ENCODE data around the gene STIL. TPM values are rescaled to one million over a fixed set of nuclear protein-coding genes. Genes with fewer than 3 reads are reported as not detected.
"Not testable (repeated sequence)": the region's sequence is repeated elsewhere in the genome, so short reads cannot be mapped to it uniquely, and the experiment has no call there.

Gene STIL
- total RNA-seq (2014; rRNA removed; shearing (Covaris generic); ENCODE audit: low replicate concordance), result 16.6 and 40.5 TPM in 2 replicates

- DNase-seq (ENCODE audit: low read depth), result peak; percentile 99
- in situ Hi-C loops (cut with HindIII; ENCODE audit: low pct_unique_long_range_greater_than_20kb, low sequenced_read_pairs), result no loop called here
These were observed at the start of gene STIL for GRCh38 chr1:47313915-47314664. TSS of gene STIL (minus strand) at chr1:47314147. CDS start at chr1:47310319, 3,828 bp downstream.

DNA sequence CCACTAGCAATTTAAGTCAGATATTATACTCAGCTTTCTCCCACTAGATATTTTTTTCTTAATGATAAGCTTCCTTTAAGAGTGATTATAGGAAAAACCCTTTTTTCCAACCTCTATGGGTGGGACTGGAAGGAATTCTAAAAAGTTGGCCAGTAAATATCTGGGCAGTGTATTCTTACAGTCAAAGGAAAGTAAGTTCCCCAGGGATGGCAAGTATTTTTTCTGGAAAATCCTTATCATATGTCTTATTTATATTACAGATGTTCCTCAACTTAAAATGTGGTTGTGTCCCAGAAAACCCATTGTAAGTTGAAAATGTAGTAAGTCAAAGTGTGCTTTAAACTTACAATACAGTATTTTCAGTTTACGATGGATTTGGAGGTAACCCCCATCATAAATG is 48.9 kb upstream of the STIL start:
- no peak for DNase-seq (ENCODE audit: low read depth)
- in situ Hi-C loops (cut with HindIII; ENCODE audit: low pct_unique_long_range_greater_than_20kb, low sequenced_read_pairs), result no loop called here

DNA sequence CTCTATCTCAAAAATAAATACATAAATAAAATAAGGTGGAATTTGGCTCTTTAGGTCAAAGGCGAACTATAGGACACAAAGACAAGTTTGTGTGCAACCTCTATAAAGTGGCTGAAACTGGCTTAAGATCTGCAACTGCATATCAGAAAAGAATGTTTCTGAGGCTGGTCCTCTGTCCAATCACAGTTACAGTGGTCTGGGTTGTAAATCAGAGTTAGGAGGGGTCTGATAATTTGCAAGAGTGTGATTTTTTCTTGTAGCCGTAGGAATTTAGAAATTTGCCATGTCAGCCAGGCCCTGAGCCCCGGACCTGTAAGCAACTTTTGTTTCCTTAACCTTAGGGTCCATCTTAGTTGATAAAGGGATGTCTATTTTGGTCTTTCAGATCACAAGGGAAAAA is 47.4 kb upstream of the STIL start:
- in situ Hi-C loops (cut with HindIII; ENCODE audit: low pct_unique_long_range_greater_than_20kb, low sequenced_read_pairs), result no loop called here
- DNase-seq (ENCODE audit: low read depth), result no peak

DNA sequence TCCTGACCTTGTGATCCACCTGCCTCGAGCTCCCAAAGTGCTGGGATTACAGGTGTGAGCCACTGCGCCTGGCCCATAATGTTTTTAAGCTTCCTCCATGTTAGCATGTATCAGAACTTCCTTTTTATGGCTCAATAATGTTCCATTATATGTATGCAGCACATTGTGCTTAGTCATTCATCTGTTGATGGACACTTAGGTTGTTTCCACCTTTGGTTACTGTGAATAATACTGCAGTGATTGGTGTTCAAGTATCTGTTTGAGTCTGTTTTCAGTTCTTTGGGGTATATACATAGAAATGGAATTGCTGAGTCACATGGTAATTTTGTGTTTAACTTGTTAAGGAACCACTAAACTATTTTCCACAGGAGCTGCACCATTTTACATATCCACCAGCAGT is 37.4 kb upstream of the STIL start:
- in situ Hi-C loops (cut with HindIII; ENCODE audit: low pct_unique_long_range_greater_than_20kb, low sequenced_read_pairs), result no loop called here
- DNase-seq (ENCODE audit: low read depth), result peak; percentile 37

- DNase-seq (ENCODE audit: low read depth), result no peak
- in situ Hi-C loops (cut with HindIII; ENCODE audit: low pct_unique_long_range_greater_than_20kb, low sequenced_read_pairs), result no loop called here
These were observed 34.3 kb upstream of the STIL start for GRCh38 chr1:47348246-47348645.

- in situ Hi-C loops (cut with HindIII; ENCODE audit: low pct_unique_long_range_greater_than_20kb, low sequenced_read_pairs), result no loop called here
- DNase-seq (ENCODE audit: low read depth), result peak; percentile 51
These were observed 33.8 kb upstream of the STIL start for GRCh38 chr1:47347735-47348134.

DNA sequence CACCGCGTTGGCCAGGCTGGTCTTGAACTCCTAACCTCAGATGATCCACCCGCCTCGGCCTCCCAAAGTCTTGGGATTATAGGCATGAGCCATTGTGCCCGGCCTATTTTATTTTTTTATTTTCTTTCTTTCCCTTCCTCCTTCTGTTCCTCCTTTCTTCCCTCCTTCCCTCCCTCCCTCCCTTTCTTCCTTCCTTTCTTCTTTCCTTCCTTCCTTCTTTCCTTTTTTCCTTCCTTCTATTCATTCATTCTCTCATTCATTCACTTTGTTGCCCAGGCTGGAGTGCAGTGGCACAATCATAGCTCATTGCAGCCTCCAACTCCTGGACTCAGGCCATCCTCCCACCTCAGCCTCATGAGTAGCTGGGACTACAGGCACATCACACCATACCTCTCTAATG is 33.0 kb upstream of the STIL start:
- in situ Hi-C loops (cut with HindIII; ENCODE audit: low pct_unique_long_range_greater_than_20kb, low sequenced_read_pairs); DNase-seq (ENCODE audit: low read depth): not testable (repeated sequence)

DNA sequence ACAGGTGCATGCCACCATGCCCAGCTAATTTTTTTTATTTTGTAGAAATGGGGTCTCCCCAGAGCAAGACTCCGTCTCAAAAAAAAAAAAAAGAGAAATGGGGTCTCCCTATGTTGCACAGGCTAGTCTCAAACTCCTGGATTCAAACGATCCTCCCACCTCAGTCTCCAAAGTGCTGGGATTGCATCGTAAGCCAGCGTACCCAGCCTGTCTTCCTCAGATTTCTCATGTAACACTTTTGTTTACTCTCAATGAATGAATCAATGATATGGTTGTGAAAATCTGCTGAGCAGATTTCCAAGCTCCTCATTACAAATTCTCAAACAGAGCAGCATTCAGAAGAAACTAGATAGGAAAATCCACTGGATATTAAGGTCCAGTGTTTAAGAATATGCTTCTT is 26.3 kb upstream of the STIL start:
- in situ Hi-C loops (cut with HindIII; ENCODE audit: low pct_unique_long_range_greater_than_20kb, low sequenced_read_pairs), result no loop called here
- no peak for DNase-seq (ENCODE audit: low read depth)

GRCh38 chr1:47338249-47339077 is 24.5 kb upstream of the STIL start:
- in situ Hi-C loops (cut with HindIII; ENCODE audit: low pct_unique_long_range_greater_than_20kb, low sequenced_read_pairs), result no loop called here
- no peak for DNase-seq (ENCODE audit: low read depth)

DNA sequence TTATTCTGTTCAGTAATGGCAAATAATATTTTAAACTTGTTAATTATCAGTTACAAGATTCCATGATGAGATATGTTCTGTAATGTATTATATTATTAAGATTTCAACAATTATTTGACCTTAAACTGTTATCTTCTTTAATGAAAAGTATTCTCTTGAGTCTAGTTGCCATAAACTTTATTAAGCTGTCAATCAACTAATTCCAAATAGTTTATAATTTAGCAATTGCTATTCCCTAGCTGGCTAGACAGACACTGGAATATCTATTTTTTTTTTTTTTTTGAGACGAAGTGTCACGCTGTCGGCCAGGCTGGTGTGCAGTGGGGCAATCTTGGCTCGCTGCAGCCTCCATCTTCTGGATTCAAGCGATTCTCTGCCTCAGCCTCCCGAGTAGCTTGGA is 23.4 kb upstream of the STIL start:
- DNase-seq (ENCODE audit: low read depth), result no peak

DNA sequence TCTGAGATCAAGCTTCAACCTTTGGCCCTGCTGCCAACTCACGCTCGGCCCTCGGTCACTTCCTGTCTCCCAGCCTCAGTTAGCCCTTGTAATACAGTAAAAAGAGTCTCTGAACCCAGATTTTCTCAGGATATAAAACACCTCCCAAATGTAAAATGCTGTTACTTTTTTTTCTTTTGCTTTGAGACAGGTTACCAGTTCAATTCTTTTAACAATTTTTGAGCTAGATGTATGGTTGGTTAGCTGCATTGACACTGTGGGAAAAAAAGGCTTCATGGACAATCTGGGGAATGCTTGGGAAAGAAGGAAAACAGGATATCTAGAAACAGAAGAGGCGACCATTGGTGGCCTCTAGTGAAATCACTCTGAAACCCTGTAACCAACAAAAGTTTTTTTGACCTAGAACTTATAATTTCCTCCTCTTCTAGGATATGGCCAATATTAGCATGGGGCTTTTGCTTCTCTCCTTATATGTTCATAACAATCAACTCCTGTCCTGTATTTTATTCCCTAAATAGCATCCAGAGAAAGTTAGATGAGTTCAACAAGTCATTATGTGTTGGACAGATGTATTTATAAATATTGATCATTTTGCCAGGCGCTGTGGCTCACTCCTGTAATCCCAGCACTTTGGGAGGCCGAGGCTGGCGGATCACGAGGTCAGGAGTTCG is 21.0 kb upstream of the STIL start:
- no peak for DNase-seq (ENCODE audit: low read depth)
- in situ Hi-C loops (cut with HindIII; ENCODE audit: low pct_unique_long_range_greater_than_20kb, low sequenced_read_pairs), result no loop called here

More for the DNA sequence above, 23.4 kb upstream of the STIL start:
- in situ Hi-C loops (cut with HindIII; ENCODE audit: low pct_unique_long_range_greater_than_20kb, low sequenced_read_pairs), result no loop called here

- in situ Hi-C loops (cut with HindIII; ENCODE audit: low pct_unique_long_range_greater_than_20kb, low sequenced_read_pairs), result no loop called here
These were observed 20.2 kb upstream of the STIL start for GRCh38 chr1:47333922-47334764.

GRCh38 chr1:47333578-47333921 is 19.6 kb upstream of the STIL start, which contains the start of gene CMPK1:
TSS of gene CMPK1 (plus strand) at chr1:47333790. CDS start at chr1:47333946, 156 bp downstream.
- peak; percentile 86 for DNase-seq (ENCODE audit: low read depth)
- in situ Hi-C loops (cut with HindIII; ENCODE audit: low pct_unique_long_range_greater_than_20kb, low sequenced_read_pairs), result no loop called here

More at GRCh38 chr1:47333922-47334764, 20.2 kb upstream of the STIL start:
- peak; percentile 83 for DNase-seq (ENCODE audit: low read depth)

GRCh38 chr1:47332779-47333577 is 19.0 kb upstream of the STIL start:
- in situ Hi-C loops (cut with HindIII; ENCODE audit: low pct_unique_long_range_greater_than_20kb, low sequenced_read_pairs), result no loop called here

GRCh38 chr1:47331875-47332274 is 17.9 kb upstream of the STIL start:
- no peak for DNase-seq (ENCODE audit: low read depth)
- in situ Hi-C loops (cut with HindIII; ENCODE audit: low pct_unique_long_range_greater_than_20kb, low sequenced_read_pairs), result no loop called here

More at GRCh38 chr1:47332779-47333577, 19.0 kb upstream of the STIL start:
- no peak for DNase-seq (ENCODE audit: low read depth)

- no peak for DNase-seq (ENCODE audit: low read depth)
- in situ Hi-C loops (cut with HindIII; ENCODE audit: low pct_unique_long_range_greater_than_20kb, low sequenced_read_pairs), result no loop called here
These were observed 16.3 kb upstream of the STIL start for GRCh38 chr1:47330212-47330611.

DNA sequence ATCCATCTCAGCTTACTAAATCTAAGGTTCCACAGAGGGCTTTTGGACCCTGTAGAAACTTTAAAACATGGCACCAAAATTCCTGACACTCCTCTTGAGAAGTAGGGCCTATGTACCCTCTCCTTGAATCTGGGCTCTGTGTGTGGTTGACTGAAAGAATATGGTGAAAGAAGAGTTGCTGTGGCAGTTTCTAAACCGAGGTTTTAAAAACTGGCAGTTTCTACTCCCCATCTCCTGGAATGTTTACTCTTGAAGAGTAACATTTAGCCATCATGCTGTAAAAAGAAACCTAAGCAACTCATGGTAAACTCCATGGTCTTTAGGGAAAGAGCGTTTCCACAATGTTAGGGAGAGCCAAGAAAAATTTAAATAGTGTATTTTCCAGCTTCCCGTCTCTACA is 15.0 kb upstream of the STIL start:
- in situ Hi-C loops (cut with HindIII; ENCODE audit: low pct_unique_long_range_greater_than_20kb, low sequenced_read_pairs), result no loop called here
- no peak for DNase-seq (ENCODE audit: low read depth)
